Measurements from ENCODE around the gene DUSP16.

DNA sequence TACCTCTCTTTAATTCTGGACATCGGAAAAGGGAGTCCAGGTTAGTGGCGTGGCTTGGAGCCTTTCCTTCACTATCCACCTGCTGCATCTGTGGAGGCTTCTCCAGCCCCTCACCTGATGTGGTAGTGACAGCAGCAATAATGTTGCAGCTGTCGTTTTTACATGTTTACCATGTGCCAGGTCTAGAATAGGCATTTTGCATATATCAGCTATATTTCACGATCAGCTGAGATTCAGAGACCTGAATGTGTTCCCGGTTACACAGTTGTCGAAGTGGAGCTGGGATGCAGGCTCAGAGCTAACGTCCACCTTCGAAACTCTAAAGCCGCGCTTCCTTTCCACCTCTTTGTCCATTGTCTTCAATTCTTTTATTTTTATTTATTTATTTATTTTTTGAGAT, 114.8 kb downstream of the DUSP16 start:
- TF ChIP-seq, protein P1, sequence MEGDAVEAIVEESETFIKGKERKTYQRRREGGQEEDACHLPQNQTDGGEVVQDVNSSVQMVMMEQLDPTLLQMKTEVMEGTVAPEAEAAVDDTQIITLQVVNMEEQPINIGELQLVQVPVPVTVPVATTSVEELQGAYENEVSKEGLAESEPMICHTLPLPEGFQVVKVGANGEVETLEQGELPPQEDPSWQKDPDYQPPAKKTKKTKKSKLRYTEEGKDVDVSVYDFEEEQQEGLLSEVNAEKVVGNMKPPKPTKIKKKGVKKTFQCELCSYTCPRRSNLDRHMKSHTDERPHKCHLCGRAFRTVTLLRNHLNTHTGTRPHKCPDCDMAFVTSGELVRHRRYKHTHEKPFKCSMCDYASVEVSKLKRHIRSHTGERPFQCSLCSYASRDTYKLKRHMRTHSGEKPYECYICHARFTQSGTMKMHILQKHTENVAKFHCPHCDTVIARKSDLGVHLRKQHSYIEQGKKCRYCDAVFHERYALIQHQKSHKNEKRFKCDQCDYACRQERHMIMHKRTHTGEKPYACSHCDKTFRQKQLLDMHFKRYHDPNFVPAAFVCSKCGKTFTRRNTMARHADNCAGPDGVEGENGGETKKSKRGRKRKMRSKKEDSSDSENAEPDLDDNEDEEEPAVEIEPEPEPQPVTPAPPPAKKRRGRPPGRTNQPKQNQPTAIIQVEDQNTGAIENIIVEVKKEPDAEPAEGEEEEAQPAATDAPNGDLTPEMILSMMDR (IDR thresholded peaks at IDR 0.05), result no peak
- no peak for TF ChIP-seq POLR2A (IDR thresholded peaks at IDR 0.05)

Data from lower leg skin (tissue), 3 donors.